ENCODE results near the gene CTCF. TPM values are rescaled to one million over a fixed set of nuclear protein-coding genes. Genes with fewer than 3 reads are reported as not detected.
A peak's percentile ranks its signal among the peaks of the same experiment; 100 is the strongest.

CTCF gene
- total and polyA plus RNA-seq, 3 experiments from 2014 or later: 65.4 to 67.4 (median 66.4) TPM

DNA sequence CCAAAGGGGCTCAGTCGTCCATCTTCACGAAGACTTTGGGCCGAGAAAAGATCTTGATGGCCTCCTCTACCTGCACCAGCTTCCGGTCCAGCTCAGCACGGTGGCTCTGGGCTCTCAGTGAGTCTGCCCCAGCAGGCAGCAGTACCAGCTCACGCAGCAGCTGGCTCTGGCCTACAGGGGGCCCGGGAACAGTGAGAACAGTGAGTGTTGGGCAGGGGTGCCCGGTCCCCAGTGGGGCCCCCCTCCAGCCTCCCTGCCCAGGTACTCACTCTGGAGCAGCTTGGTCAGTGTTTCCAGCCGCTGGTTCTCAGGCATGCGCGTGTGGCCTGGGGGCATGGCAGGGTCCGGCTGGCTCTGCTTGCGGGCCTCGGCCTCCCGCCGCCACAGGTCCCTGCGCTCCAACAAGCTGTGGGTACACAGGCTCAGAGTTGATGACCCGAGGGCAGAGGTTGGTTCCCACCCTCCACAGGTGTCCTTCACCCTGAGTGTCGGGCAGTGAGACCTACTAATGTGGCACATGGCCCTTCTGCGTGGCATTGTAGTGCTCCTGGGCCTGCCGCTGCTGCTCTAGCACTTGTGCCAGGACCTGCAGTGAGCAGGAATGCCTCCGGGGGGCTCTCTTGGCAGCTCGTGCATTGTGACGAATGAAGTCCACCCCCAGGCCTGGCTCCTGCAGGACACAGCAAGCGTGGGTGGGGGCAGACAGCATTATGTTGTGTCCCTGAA is 101.0 kb downstream of the CTCF start:
- CTCF ChIA-PET: interaction anchor here (0.8 to 7.7 kb wide), 7 partner anchors 10 to 142 kb away, joined by 3 to 95 read pairs (median 5); partner anchors contain the start of gene CARMIL2
- POLR2A ChIA-PET: no interaction called here
- no peaks in the 10 kb centered on the region for H3K9me3 ChIP-seq (ENCODE audit: low read length)
- Mint-ChIP-seq H3K4me1 (peaks cover 14 to 50% (median 26%) of the 10 kb centered on the region in 3 donors), H3K27me3 (peaks cover 0 to 3% of the 10 kb centered on the region in 2 donors), H3K9me3 (no peaks in the 10 kb centered on the region), H3K27ac (peak overlapping the region in 4 of 8 donors; percentile 45 to 88 (median 77)), H3K4me3 (peak overlapping the region in 1 of 7 donors; percentile 50), H3K36me3 (peaks cover 0 to 18% (median 0%) of the 10 kb centered on the region in 3 donors)
- H3K4me3 ChIP-seq (ENCODE audit: low read length): no peak overlapping the region
- H3K27me3 ChIP-seq (ENCODE audit: insufficient read depth, low read length, poor library complexity, severe bottlenecking): no peaks in the 10 kb centered on the region
- H3K4me1 ChIP-seq (ENCODE audit: insufficient read depth, low read length): peaks cover 40% of the 10 kb centered on the region
- DNase-seq: no peak
- H3K27ac ChIP-seq (ENCODE audit: low read depth, low read length): no peak overlapping the region
- H3K36me3 ChIP-seq (ENCODE audit: insufficient read depth, low read length): no peaks in the 10 kb centered on the region

DNA sequence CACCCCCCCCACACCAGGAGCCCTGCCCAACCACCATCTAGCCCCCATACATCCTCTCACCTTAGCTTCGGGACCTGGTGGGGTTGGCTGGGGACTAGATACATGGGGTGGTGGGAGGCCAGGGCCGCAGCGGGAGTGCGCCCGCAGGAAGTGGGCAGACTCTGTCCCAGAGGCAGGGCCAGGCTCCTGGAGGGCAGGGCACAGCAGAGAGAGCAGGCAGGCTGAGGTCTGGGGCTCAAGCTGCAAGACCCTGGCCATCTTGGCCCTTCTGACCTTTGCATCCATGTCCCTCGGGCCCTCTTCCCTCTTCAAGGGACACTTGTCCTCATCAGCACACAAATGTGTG is 101.5 kb downstream of the CTCF start:
- Mint-ChIP-seq H3K27me3 (peaks cover 0 to 3% of the 10 kb centered on the region in 2 donors), H3K27ac (peak overlapping the region in 6 of 8 donors; percentile 12 to 84 (median 68)), H3K9me3 (no peaks in the 10 kb centered on the region), H3K4me1 (peaks cover 16 to 46% (median 23%) of the 10 kb centered on the region in 3 donors), H3K36me3 (peaks cover 0 to 16% (median 0%) of the 10 kb centered on the region in 3 donors), H3K4me3 (peak overlapping the region in 3 of 7 donors; percentile 20 to 76 (median 30))
- H3K27ac ChIP-seq (ENCODE audit: low read depth, low read length): no peak overlapping the region
- no peaks in the 10 kb centered on the region for H3K9me3 ChIP-seq (ENCODE audit: low read length)
- peaks cover 34% of the 10 kb centered on the region for H3K4me1 ChIP-seq (ENCODE audit: insufficient read depth, low read length)
- POLR2A ChIA-PET: no interaction called here
- CTCF ChIA-PET: interaction anchor here (1.2 to 7.7 kb wide), 6 partner anchors 9 to 142 kb away, joined by 3 to 95 read pairs (median 6); partner anchors contain the start of gene CTCF
- DNase-seq: no peak
- H3K36me3 ChIP-seq (ENCODE audit: insufficient read depth, low read length): no peaks in the 10 kb centered on the region
- H3K27me3 ChIP-seq (ENCODE audit: insufficient read depth, low read length, poor library complexity, severe bottlenecking): no peaks in the 10 kb centered on the region
- no peak overlapping the region for H3K4me3 ChIP-seq (ENCODE audit: low read length)

DNA sequence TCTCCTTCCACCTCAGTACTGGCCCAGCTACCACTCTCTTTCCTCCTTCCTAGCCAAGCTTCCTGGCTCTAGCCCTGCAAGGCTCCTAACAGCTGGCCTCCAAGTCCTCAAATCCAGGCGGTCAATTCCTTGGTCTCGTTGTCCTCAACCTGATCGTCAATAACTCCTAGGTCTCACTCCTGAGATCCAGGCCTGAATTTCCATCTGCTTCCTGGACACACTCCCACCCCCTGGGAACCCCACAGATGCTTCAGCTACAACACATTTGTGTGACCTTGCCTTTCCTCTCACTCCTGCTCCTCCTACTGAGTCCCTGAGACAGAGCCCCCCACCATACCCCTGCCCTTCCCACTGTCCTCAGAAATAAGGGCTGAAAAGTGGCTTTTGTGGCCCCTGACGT is 101.9 kb downstream of the CTCF start:
- no peak overlapping the region for H3K4me3 ChIP-seq (ENCODE audit: low read length)
- CTCF ChIA-PET: interaction anchor here (1.2 to 7.7 kb wide), 7 partner anchors 9 to 142 kb away, joined by 3 to 95 read pairs (median 6); partner anchors contain the start of genes CARMIL2 and CTCF
- peaks cover 30% of the 10 kb centered on the region for H3K4me1 ChIP-seq (ENCODE audit: insufficient read depth, low read length)
- Mint-ChIP-seq H3K4me1 (peaks cover 14 to 41% (median 19%) of the 10 kb centered on the region in 3 donors), H3K36me3 (peaks cover 0 to 12% (median 0%) of the 10 kb centered on the region in 3 donors), H3K4me3 (peak overlapping the region in 4 of 7 donors; percentile 20 to 76 (median 39)), H3K27ac (peak overlapping the region in 7 of 8 donors; percentile 12 to 84 (median 69)), H3K9me3 (no peaks in the 10 kb centered on the region), H3K27me3 (peaks cover 0 to 3% of the 10 kb centered on the region in 2 donors)
- DNase-seq: no peak
- POLR2A ChIA-PET: no interaction called here
- no peaks in the 10 kb centered on the region for H3K9me3 ChIP-seq (ENCODE audit: low read length)
- H3K27me3 ChIP-seq (ENCODE audit: insufficient read depth, low read length, poor library complexity, severe bottlenecking): no peaks in the 10 kb centered on the region
- H3K36me3 ChIP-seq (ENCODE audit: insufficient read depth, low read length): no peaks in the 10 kb centered on the region
- H3K27ac ChIP-seq (ENCODE audit: low read depth, low read length): no peak overlapping the region

DNA sequence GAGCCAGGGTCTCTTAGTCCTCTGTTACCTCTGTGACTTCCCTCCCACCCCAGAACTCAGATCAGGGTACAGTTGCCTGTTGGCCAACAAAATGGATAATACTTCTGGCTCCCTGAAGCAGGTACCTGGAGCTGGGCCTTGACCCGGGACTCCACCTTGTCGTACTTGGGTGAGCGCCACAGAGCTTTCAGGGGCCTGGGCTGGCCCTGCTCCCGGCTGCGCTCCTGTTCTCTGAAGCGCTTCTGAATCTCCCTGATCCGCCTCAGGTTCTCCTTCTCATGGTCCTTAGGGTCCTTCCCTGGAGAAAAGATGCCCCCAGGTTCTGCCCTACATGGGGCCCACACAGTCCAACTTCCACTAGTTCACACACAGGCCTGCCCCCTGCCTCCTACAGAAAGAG is 102.5 kb downstream of the CTCF start:
- H3K4me1 ChIP-seq (ENCODE audit: insufficient read depth, low read length): peaks cover 27% of the 10 kb centered on the region
- Mint-ChIP-seq H3K27ac (peak overlapping the region in 6 of 8 donors; percentile 53 to 84 (median 77)), H3K36me3 (peaks cover 0 to 9% (median 0%) of the 10 kb centered on the region in 3 donors), H3K4me1 (peaks cover 12 to 37% (median 16%) of the 10 kb centered on the region in 3 donors), H3K27me3 (peaks cover 0 to 3% of the 10 kb centered on the region in 2 donors), H3K4me3 (peak overlapping the region in 6 of 7 donors; percentile 24 to 81 (median 60)), H3K9me3 (no peaks in the 10 kb centered on the region)
- no peak overlapping the region for H3K4me3 ChIP-seq (ENCODE audit: low read length)
- H3K36me3 ChIP-seq (ENCODE audit: insufficient read depth, low read length): no peaks in the 10 kb centered on the region
- no peaks in the 10 kb centered on the region for H3K9me3 ChIP-seq (ENCODE audit: low read length)
- DNase-seq: no peak
- H3K27ac ChIP-seq (ENCODE audit: low read depth, low read length): no peak overlapping the region
- POLR2A ChIA-PET: no interaction called here
- no peaks in the 10 kb centered on the region for H3K27me3 ChIP-seq (ENCODE audit: insufficient read depth, low read length, poor library complexity, severe bottlenecking)
- CTCF ChIA-PET: interaction anchor here (1.2 to 7.7 kb wide), 6 partner anchors 8 to 143 kb away, joined by 4 to 95 read pairs (median 8); partner anchors contain the start of genes CARMIL2 and CTCF

DNA sequence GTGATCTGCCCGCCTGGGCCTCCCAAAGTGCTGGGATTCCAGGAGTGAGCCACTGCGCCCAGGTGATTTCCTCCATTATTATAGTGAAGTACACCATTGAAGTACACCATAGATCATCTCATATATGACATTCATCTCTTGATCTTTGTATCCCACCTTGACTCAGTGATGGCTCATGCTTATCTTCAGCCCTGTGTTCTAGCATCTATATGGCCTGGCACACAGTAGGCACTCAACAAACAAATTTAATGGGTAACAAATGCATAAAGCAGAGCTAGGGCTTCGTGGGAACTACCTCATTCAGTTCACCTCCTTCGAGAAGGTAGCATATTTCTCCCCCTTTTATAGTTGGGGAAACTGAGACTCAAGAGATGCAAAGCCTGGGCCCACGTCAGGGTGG is 103.3 kb downstream of the CTCF start:
- H3K4me1 ChIP-seq (ENCODE audit: insufficient read depth, low read length): peaks cover 27% of the 10 kb centered on the region
- peak overlapping the region; percentile 44 to 76 (median 65) for H3K4me3 Mint-ChIP-seq
- peak overlapping the region in 3 of 8 donors; percentile 21 to 54 (median 23) for H3K27ac Mint-ChIP-seq
- H3K27me3 ChIP-seq (ENCODE audit: insufficient read depth, low read length, poor library complexity, severe bottlenecking): no peaks in the 10 kb centered on the region
- DNase-seq: no peak
- H3K27ac ChIP-seq (ENCODE audit: low read depth, low read length): peak overlapping the region; percentile 43
- no peaks in the 10 kb centered on the region for H3K36me3 ChIP-seq (ENCODE audit: insufficient read depth, low read length)
- H3K9me3 Mint-ChIP-seq: no peaks in the 10 kb centered on the region
- peaks cover 0 to 5% (median 0%) of the 10 kb centered on the region in 3 donors for H3K36me3 Mint-ChIP-seq
- ChIA-PET CTCF (interaction anchor here (1.2 to 7.7 kb wide), 3 partner anchors 21 to 144 kb away, joined by 4 to 95 read pairs (median 32); partner anchors contain the start of gene CARMIL2), POLR2A (interaction anchor here (0.6 kb wide), 1 partner anchor 98 kb away, joined by 3 read pairs; no protein-coding TSS in a partner anchor)
- H3K4me1 Mint-ChIP-seq: peaks cover 12 to 37% (median 16%) of the 10 kb centered on the region in 3 donors
- H3K4me3 ChIP-seq (ENCODE audit: low read length): peak overlapping the region; percentile 39
- peaks cover 0 to 2% of the 10 kb centered on the region in 2 donors for H3K27me3 Mint-ChIP-seq
- no peaks in the 10 kb centered on the region for H3K9me3 ChIP-seq (ENCODE audit: low read length)

DNA sequence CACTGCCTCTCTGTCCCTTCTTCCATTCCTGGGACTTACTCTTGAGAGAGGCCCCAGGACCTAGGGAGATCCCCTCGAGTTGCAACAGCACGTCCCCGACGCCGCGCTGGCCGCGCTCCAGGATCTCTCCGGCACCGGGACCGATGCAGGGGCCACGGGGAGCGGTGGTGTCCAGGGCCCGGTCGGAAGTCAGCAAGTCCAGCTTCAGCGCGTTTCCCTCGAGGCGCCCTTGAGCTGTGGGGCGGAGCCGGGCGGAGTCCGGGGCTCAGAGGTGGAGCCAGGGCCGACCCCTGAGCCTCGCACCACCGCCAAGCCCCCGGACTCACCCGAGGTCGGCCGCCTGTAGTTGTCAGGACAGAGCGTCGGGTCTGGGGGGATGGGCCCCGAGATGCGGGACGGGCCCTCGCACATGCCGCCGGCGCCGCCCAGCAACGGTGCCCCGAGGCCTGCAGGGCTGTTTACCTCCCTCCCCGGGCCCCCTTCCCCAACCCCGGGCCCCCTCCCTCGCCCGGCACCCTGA is 103.8 kb downstream of the CTCF start:
- Histone ChIP-seq H3K27me3 (ENCODE audit: insufficient read depth, low read length, poor library complexity, severe bottlenecking) (no peaks in the 10 kb centered on the region), H3K4me3 (ENCODE audit: low read length) (peak overlapping the region; percentile 66), H3K4me1 (ENCODE audit: insufficient read depth, low read length) (peaks cover 25% of the 10 kb centered on the region), H3K9me3 (ENCODE audit: low read length) (no peaks in the 10 kb centered on the region), H3K36me3 (ENCODE audit: insufficient read depth, low read length) (no peaks in the 10 kb centered on the region), H3K27ac (ENCODE audit: low read depth, low read length) (peak overlapping the region; percentile 43)
- H3K9me3 Mint-ChIP-seq: no peaks in the 10 kb centered on the region
- ChIA-PET CTCF (interaction anchor here (1.0 to 7.7 kb wide), 4 partner anchors 110 to 205 kb away, joined by 3 to 95 read pairs (median 18); no protein-coding TSS in a partner anchor), POLR2A (interaction anchor here (0.6 to 1.0 kb wide), 2 partner anchors 21 to 99 kb away, joined by 3 read pairs; partner anchors contain the start of gene CARMIL2)
- H3K27ac Mint-ChIP-seq: peak overlapping the region in 4 of 8 donors; percentile 21 to 69 (median 33)
- peaks cover 0 to 3% (median 0%) of the 10 kb centered on the region in 3 donors for H3K36me3 Mint-ChIP-seq
- H3K4me1 Mint-ChIP-seq: peaks cover 11 to 35% (median 15%) of the 10 kb centered on the region in 3 donors
- peak overlapping the region; percentile 48 to 80 (median 65) for H3K4me3 Mint-ChIP-seq
- H3K27me3 Mint-ChIP-seq: peaks cover 0 to 1% of the 10 kb centered on the region in 2 donors
- DNase-seq: no peak

DNA sequence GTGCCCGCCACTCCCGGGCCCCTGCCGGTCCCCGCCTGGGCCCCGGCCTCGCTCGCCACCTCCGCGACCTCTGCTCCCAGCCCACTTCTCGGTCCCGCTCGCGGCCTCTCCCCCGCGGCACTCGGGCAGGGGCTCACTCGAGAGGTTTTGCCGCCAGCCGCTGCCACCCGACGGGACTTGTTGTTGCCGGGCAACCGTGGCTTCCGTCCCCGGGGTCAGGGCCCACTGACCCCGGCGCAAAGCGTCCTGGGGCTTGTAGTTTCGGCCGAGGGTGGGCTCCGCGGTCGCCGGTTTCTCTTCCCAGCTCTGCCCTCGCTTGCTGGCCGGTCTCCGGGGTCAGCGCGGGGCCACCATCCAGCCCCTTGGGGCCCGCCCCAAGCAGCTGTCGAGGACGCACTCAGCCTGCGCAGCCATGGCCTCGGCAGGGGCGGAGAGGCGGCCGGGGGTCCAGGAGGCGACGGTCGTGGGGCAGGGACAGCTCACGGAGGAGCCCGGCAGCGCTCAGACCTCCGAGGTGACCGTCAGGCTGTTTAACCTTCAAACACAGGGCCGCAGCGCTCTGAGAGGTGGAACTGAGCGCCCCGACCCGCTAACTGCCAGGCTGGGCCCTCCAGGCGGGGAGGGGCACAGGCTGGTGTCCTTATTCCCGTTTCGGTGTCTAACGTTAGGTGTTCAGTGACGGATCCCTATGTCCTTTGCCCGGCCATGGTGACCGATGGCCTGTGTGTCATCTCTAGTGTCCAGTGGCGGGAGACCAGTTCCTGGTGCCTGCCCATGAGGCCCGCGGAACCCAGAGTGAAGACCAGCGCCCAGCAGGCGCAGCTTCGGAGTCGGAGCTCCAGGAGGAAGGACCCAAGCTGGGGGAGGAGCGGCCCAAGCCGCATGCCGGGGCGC is 104.5 kb downstream of the CTCF start, which contains the start of the genes C16orf86 and ENKD1:
Gene C16orf86 (plus strand): TSS at position 256 of the 894 bp plus-strand sequence. CDS start 157 bp downstream, at position 413.
Gene ENKD1 (minus strand): TSS at position 192 of the 894 bp plus-strand sequence. CDS start 308 bp downstream, outside the sequence.
- CTCF ChIA-PET: interaction anchor here (0.6 to 7.7 kb wide), 18 partner anchors 8 to 205 kb away, joined by 3 to 95 read pairs (median 4); partner anchors contain the start of genes ATP6V0D1, CARMIL2 and CTCF
- H3K4me3 Mint-ChIP-seq: peak within 1 kb of the TSS; percentile 67 to 94 (median 80)
- no peaks in the 10 kb centered on the region for H3K36me3 ChIP-seq (ENCODE audit: insufficient read depth, low read length)
- H3K36me3 Mint-ChIP-seq: peaks cover 0 to 3% (median 0%) of the 10 kb centered on the region in 3 donors
- H3K4me1 Mint-ChIP-seq: peaks cover 7 to 28% (median 12%) of the 10 kb centered on the region in 3 donors
- no peaks in the 10 kb centered on the region for H3K27me3 Mint-ChIP-seq
- peak within 1 kb of the TSS in 7 of 8 donors; percentile 29 to 91 (median 71) for H3K27ac Mint-ChIP-seq
- peak within 1 kb of the TSS; percentile 43 for H3K27ac ChIP-seq (ENCODE audit: low read depth, low read length)
- peak within 1 kb of the TSS; percentile 66 for H3K4me3 ChIP-seq (ENCODE audit: low read length)
- H3K9me3 Mint-ChIP-seq: no peaks in the 10 kb centered on the region
- peak; percentile 75 to 90 (median 77) for DNase-seq
- no peaks in the 10 kb centered on the region for H3K27me3 ChIP-seq (ENCODE audit: insufficient read depth, low read length, poor library complexity, severe bottlenecking)
- POLR2A ChIA-PET: interaction anchor here (1.0 to 2.8 kb wide), 3 partner anchors 13 to 104 kb away, joined by 3 to 9 read pairs (median 3); partner anchors contain the start of genes CARMIL2 and CTCF
- H3K9me3 ChIP-seq (ENCODE audit: low read length): no peaks in the 10 kb centered on the region
- H3K4me1 ChIP-seq (ENCODE audit: insufficient read depth, low read length): peaks cover 18% of the 10 kb centered on the region

All from CD8-positive, alpha-beta memory T cell (primary cell).